Kidney epithelial cell (primary cell): ENCODE data around the gene NKAP. TPM values are rescaled to one million over a fixed set of nuclear protein-coding genes. Genes with fewer than 3 reads are reported as not detected.
"Not testable (repeated sequence)": the region's sequence is repeated elsewhere in the genome, so short reads cannot be mapped to it uniquely, and the experiment has no call there.

ENCODE experiments used
- DNase-seq: peaks from one replicate; pipeline ENCODE4 v3.0.0-alpha.2; 2010; ENCODE audit warnings: low read depth
- H3K27me3 ChIP-seq: 2 replicates; pipeline ENCODE4 v1.6.0; 2011; ENCODE audit warnings: low read length; ENCODE audit not compliant: control insufficient read depth, insufficient read depth
- H3K36me3 ChIP-seq: 2 replicates; pipeline ENCODE4 v1.5.1; 2011; ENCODE audit warnings: low read length; ENCODE audit not compliant: control insufficient read depth, insufficient read depth
- H3K4me3 ChIP-seq: 2 replicates; pipeline ENCODE4 v1.5.1; 2011; ENCODE audit warnings: low read depth, mild to moderate bottlenecking, control low read depth, low read length
- total RNA-seq: library from RNA; depleted of rRNA; stranded (reverse); fragments of >200 nt; gene quantifications from 2 replicates; pipeline ENCODE4 v1.2.3, GENCODE V29; 2015
- TF ChIP-seq, protein P1 (sequence below): IDR thresholded peaks from 2 replicates; pipeline ENCODE4 v1.5.1; 2011; ENCODE audit warnings: mild to moderate bottlenecking, moderate library complexity, low read length, control low read depth, inconsistent platforms; ENCODE audit not compliant: insufficient read depth, poor library complexity, severe bottlenecking

Gene NKAP
- total RNA-seq, 1 donor from 2014 or later = 4.9 TPM

GRCh38 chrX:119917877-119918276 is 25.7 kb downstream of the NKAP start:
- no peak for DNase-seq
- TF ChIP-seq, protein P1, sequence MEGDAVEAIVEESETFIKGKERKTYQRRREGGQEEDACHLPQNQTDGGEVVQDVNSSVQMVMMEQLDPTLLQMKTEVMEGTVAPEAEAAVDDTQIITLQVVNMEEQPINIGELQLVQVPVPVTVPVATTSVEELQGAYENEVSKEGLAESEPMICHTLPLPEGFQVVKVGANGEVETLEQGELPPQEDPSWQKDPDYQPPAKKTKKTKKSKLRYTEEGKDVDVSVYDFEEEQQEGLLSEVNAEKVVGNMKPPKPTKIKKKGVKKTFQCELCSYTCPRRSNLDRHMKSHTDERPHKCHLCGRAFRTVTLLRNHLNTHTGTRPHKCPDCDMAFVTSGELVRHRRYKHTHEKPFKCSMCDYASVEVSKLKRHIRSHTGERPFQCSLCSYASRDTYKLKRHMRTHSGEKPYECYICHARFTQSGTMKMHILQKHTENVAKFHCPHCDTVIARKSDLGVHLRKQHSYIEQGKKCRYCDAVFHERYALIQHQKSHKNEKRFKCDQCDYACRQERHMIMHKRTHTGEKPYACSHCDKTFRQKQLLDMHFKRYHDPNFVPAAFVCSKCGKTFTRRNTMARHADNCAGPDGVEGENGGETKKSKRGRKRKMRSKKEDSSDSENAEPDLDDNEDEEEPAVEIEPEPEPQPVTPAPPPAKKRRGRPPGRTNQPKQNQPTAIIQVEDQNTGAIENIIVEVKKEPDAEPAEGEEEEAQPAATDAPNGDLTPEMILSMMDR = no peak
- Histone ChIP-seq H3K36me3 (no peaks in the 10 kb centered on the region), H3K27me3 (no peaks in the 10 kb centered on the region), H3K4me3 (no peak overlapping the region)

DNA sequence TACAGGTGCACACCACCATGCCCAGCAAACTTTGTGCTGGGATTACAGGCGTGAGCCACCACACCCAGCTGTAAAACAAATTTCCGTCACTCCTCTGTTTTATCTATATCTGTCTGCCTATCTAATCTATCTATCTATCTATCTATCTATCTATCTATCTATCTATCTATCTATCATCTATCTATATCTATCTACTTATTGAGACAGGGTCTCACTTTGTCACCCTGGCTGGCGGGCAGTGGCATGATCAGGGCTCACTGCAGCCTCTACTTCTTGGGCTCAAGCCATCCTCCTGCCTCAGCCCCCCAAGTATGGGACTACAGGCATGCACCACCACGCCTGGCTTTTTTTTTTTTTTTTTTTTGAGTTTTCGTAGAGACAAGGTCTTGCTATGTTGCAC is 27.2 kb downstream of the NKAP start:
- Histone ChIP-seq H3K36me3 (no peaks in the 10 kb centered on the region), H3K4me3 (no peak overlapping the region), H3K27me3 (no peaks in the 10 kb centered on the region)
- no peak for DNase-seq
- TF ChIP-seq, protein P1 = no peak

DNA sequence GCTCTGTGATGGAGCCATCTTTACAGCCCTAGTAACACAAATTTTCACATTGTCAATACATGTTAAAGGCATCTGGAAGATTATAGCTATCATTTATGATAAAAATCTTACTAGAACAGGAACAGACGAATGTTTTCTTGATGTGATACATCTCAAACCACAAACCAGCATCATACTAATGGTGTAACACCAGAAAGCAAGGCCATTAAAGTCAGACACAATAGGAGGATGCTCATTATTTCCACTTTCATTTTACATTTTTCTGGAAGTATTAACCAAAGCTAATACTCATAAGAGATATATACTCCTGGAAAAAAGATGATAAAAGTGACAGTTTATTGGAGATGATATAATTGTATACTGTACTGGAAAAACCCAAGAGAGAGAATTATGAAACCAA is 42.6 kb downstream of the NKAP start:
- DNase-seq = no peak
- TF ChIP-seq, protein P1 = no peak
- no peak overlapping the region for H3K4me3 ChIP-seq
- H3K36me3 ChIP-seq = no peaks in the 10 kb centered on the region
- H3K27me3 ChIP-seq = no peaks in the 10 kb centered on the region

DNA sequence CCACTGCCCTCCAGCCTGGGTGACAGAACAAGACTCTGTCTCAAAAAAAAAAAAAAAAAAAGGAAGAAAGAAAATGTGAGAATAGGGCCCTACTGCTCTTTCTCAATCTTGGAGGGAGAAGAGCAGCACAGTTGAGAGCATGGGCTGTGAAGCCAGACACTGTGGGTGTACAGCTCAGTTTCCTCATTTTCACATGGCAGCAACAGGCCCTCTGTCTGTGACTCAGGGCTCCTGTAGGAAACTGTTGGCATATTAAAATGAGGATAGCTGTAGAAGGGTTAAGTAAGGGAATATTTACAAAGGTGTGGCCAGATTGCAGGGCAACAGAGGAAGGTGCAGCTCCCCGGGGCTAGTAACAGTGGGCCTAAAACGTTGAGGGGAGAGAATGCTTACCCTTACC is 44.4 kb downstream of the NKAP start:
- H3K27me3 ChIP-seq = no peaks in the 10 kb centered on the region
- no peak overlapping the region for H3K4me3 ChIP-seq
- no peak for DNase-seq
- no peaks in the 10 kb centered on the region for H3K36me3 ChIP-seq
- TF ChIP-seq, protein P1 = no peak

DNA sequence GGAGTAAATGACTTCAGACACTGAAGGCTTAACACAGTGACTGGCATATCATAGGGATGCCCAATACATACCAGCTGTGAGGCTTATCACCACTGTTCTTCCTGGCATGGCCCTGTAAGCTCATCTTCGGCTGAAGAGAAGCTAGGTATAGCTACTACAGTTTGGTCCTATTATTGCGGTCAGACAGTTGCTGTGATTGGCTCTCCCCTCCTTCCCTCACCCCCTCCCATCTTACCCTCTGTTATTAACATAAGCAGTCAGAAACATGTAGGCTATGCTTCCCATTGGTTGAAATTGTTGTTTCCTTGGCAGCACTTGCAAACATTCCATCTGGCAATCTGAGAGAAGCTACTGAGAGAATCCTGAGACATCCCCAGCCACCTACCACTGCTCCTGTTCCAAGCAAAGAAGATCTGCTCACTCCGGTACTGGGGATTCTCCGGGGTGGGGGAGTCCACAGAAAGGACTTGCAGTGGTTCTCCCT is 47.7 kb downstream of the NKAP start, which contains the start of gene AKAP14:
Gene AKAP14 (plus strand): TSS at position 51 of the 484 bp plus-strand sequence. CDS start 7,331 bp downstream, outside the sequence.
- no peaks in the 10 kb centered on the region for H3K27me3 ChIP-seq
- no peak for DNase-seq
- H3K36me3 ChIP-seq = no peaks in the 10 kb centered on the region
- TF ChIP-seq, protein P1 = no peak
- no peak within 1 kb of the TSS for H3K4me3 ChIP-seq

DNA sequence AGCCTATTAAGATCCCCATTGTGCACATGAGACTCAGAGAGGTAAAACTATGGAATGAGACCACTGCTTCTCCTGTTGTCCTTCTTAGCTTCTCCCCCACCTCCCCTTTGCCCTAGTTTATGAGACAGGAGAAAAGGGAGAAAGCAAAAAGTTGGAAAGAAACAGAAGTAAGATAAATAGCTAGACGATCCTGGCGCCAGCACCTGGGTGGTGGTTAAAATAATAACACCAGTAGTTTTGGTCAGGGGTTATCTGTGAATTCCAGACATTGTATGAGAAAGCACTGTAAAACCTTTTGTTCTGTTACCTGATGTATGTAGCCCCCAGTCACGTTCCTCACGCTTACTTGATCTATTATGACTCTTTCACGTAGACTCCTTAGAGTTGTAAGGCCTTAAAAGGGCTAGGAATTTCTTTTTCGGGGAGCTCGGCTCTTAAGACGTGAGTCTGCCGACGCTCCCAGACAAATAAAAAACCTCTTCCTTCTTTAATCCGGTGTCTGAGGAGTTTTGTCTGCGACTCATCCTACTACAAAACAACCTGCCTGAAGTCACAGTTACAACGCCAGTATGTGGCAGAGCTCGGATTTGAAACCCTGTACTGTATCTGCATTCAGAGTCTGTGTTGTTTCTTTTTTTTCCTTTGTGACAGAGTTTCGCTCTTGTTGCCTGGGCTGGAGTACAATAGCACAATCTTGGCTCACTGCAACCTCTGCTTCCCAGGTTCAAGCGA is 51.4 kb downstream of the NKAP start:
- not testable (repeated sequence) for H3K4me3 ChIP-seq, H3K27me3 ChIP-seq, DNase-seq, H3K36me3 ChIP-seq

- not testable (repeated sequence) for H3K4me3 ChIP-seq
Measured at GRCh38 chrX:119890626-119891025, 52.9 kb downstream of the NKAP start.

More at GRCh38 chrX:119890626-119891025, 52.9 kb downstream of the NKAP start:
- not testable (repeated sequence) for H3K27me3 ChIP-seq, DNase-seq, H3K36me3 ChIP-seq
